ENCODE measurements around the gene NMT2. TPM values are rescaled to one million over a fixed set of nuclear protein-coding genes. Genes with fewer than 3 reads are reported as not detected.

Gene NMT2
- total RNA-seq, 4 donors from 2014 or later = 15.7 to 19.4 (median 18.4) TPM

DNA sequence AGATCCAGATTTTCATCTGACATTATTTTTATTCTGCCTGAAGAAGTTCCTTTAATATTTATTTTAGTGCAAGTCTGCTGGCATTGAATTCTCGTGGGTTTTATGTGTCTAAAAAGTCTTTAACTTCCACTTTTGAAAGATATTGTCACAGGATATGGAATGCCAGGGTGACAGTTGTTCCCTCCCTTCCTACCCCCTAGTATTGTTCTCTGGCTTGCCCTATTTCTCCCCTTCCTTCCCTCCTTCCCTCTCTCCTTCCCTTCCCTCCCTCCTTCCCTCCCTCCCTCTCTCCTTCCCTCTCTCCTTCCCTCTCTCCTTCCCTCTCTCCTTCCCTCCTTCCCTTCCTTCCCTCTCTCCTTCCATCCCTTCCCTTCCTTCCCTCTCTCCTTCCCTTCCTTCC lies 109.8 kb downstream of the NMT2 start:
- H3K36me3 ChIP-seq = no peaks in the 10 kb centered on the region
- no peak for ATAC-seq
- no peak overlapping the region for H3K27ac ChIP-seq
- WGBS, 2 donors (ENCODE audit: low coverage in 1 of 2) = 28 to 80% methylated on average over 1 of the region's 1 CpG
- H3K9me3 ChIP-seq = peaks cover 0 to 27% (median 0%) of the 10 kb centered on the region in 3 donors
- no peaks in the 10 kb centered on the region for H3K4me1 ChIP-seq
- TF ChIP-seq POLR2AphosphoS5 (IDR thresholded peaks at IDR 0.05) = no peak
- TF ChIP-seq, protein P1, sequence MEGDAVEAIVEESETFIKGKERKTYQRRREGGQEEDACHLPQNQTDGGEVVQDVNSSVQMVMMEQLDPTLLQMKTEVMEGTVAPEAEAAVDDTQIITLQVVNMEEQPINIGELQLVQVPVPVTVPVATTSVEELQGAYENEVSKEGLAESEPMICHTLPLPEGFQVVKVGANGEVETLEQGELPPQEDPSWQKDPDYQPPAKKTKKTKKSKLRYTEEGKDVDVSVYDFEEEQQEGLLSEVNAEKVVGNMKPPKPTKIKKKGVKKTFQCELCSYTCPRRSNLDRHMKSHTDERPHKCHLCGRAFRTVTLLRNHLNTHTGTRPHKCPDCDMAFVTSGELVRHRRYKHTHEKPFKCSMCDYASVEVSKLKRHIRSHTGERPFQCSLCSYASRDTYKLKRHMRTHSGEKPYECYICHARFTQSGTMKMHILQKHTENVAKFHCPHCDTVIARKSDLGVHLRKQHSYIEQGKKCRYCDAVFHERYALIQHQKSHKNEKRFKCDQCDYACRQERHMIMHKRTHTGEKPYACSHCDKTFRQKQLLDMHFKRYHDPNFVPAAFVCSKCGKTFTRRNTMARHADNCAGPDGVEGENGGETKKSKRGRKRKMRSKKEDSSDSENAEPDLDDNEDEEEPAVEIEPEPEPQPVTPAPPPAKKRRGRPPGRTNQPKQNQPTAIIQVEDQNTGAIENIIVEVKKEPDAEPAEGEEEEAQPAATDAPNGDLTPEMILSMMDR (IDR thresholded peaks at IDR 0.05) = no peak
- no peak for TF ChIP-seq EP300 (IDR thresholded peaks at IDR 0.05)
- TF ChIP-seq POLR2A (IDR thresholded peaks at IDR 0.05) = no peak
- peaks cover 6% of the 10 kb centered on the region for H3K27me3 ChIP-seq
- H3K4me3 ChIP-seq = no peak overlapping the region

Small RNA genes within 50 kb of the gene (small RNA-seq; reads per million reads assigned to genes)
- 0 reads per million in 4 donors for gene AL590365.1

Other genes starting within 250 kb of the NMT2 start
- 10 to 100 TPM in 2 of 4 donors, 1 to 10 TPM in 2; 7.7 to 16.8 (median 11.6) TPM for gene DCLRE1C, start 214.6 kb downstream of the NMT2 start, total RNA-seq
- not detected for gene MEIG1, start 209.3 kb downstream of the NMT2 start, total RNA-seq
- 10 to 100 TPM in 1 of 4 donors, 1 to 10 TPM in 2, not detected in 1; 1.1 to 14.2 (median 2.2) TPM for gene OLAH, start 124.8 kb downstream of the NMT2 start, total RNA-seq
- not detected for gene ACBD7, start 79.9 kb downstream of the NMT2 start, total RNA-seq
- 10 to 100 TPM in 3 of 4 donors, 1 to 10 TPM in 1; 9.9 to 23.2 (median 14.9) TPM for gene RPP38, start 71.3 kb downstream of the NMT2 start, total RNA-seq
- gene FAM171A1, start 202.6 kb upstream of the NMT2 start, total RNA-seq = 10 to 100 TPM in 3 of 4 donors, 1 to 10 TPM in 1; 5.0 to 15.5 (median 13.6) TPM